Stimulated activated naive CD4-positive, alpha-beta T cell (primary cell): ENCODE measurements around the gene TMEM255B.

Experiments used
- DNase-seq, 6 experiments: peaks; one replicate each; lab custom pipeline; 2025; lab: John Stamatoyannopoulos, UW

The TMEM255B gene

DNA sequence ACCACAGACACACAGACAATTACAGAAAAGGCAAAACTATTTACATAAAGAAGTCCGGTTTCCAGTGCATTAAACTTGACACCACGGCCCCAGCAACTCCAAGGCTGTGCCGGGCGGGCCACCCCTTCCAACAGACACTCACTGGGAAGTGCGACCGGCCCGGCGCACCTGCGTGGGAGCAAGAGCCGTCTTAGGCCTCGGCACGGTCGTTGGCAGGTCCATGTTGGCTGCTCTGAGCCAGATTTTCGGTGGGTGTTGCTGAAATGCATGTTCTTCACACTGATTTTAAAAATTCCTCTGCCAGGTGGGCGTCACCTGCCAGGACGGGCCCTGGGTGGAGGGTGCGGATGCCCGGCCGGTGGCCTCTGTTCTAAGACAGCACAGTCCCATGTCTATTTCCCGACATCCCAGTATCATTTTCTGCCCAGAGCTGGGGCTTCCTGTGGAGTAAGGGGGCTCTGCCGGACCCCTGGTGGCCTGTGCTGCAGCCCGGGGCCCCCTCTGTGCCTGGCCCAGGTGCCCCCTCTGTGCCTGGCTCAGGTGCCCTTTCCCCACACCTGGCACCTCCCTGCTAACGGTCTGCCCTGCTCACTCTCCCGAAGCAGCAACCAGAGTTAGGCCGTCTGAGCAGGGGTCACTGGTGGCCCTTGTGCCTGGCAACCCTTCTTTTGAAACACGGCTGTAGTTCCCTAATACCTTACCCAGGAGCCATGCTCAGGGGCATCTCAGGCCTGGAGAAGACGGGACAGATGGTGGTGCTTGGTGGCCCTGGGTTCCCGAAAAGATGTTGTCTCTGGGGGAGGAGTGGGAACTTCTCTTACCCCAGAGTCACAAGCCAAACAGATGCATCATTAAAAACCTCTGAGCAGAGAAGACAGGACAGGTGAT, 9.2 kb downstream of the TMEM255B start:
- no peak for DNase-seq

DNA sequence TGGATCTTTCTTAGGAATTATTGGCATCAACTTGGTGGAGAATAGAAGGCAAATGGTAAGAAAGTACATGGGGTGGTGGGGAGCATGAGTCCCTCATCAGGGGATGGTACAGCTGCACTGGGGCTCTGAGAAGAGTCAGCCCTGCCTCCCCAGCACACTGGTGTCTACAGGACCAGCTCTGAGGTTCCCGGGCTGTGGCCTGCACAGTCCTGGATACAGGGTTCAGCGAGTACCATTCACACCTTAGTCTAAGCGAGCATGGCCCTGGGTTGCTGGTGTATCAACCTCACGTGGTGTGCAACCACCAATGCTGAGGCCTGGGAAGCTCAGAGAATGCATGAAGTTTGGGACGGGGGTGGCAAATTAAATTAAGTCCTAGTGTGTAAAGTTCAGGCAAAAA, 10.1 kb downstream of the TMEM255B start:
- DNase-seq, result no peak

- DNase-seq, result no peak
Observed at GRCh38 chr13:113769881-113770280, 10.9 kb downstream of the TMEM255B start.

DNA sequence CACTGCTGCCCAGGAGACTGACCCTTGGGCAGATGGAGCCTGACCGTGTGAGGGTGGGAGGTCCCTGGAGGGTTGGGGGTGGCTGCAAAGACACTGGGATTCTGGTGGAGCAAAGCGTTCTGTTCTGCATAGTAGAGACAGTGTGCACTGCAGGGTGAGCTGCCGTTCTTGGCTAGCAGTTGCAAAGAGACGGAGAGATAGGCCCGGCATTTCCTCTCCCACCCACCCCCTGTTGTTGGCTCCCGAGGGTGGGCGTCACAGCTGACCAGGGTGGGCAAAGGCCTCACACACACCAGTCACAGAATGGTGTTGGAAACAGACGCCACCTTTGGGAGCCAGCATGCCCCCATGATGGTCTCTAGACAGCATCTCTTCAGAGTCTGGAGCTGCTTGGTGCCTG, 11.4 kb downstream of the TMEM255B start:
- no peak for DNase-seq

DNA sequence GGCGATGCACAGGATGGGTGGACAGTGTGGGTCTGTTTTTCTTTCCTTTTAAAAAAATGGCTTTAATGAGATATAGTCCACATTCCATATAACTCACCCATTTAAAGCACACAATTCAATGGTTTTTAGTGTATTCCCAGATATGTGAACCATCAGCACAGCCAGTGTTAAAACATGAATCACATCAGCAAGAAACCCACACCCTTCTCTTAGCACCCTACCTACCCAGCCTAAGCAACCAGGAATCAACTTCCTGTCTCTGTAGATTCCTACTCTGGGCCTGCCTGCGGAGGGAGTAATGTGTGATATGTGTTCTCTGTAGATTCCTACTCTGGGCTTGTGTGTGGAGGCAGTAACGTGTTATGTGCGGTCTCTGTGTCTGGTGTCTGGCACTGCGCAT, 11.9 kb downstream of the TMEM255B start:
- no peak for DNase-seq

GRCh38 chr13:113771709-113772331, 12.8 kb downstream of the TMEM255B start:
- no peak for DNase-seq

- no peak for DNase-seq
Observed at GRCh38 chr13:113774177-113775107, 15.4 kb downstream of the TMEM255B start.

DNA sequence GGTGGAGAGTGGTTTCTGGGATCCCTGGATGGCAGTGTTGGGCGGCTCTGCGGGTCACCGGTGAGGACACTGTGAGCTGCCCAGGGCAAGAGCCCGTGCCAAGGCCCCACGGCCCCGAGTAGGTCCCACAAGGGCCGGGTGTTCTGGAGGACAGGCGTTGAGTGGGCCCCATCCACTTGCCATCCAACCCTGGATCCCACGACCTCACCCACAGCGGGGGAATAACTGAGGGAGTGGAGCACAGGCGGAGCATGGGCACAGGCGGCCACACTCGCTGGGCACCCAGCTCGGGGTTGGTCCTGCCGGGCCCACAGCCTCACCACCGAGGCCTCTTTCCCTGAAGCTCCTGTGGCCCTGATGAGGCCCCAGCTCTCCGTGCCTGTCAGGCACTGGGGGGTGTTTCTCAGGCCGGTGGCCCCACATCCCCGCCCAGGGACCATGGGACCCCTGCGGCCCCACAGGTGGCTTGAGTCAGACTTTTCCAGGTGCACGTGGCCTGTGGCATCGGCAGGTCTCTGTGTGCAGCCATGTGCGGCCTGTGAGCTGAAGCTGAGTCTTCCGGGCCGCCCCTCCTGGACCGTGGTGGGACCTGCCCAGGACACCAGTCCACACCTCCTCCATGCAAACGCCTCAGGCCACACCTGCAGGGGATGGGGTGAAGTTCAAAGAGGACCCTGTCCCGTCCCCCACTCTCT, 16.6 kb downstream of the TMEM255B start:
- DNase-seq, result no peak

DNA sequence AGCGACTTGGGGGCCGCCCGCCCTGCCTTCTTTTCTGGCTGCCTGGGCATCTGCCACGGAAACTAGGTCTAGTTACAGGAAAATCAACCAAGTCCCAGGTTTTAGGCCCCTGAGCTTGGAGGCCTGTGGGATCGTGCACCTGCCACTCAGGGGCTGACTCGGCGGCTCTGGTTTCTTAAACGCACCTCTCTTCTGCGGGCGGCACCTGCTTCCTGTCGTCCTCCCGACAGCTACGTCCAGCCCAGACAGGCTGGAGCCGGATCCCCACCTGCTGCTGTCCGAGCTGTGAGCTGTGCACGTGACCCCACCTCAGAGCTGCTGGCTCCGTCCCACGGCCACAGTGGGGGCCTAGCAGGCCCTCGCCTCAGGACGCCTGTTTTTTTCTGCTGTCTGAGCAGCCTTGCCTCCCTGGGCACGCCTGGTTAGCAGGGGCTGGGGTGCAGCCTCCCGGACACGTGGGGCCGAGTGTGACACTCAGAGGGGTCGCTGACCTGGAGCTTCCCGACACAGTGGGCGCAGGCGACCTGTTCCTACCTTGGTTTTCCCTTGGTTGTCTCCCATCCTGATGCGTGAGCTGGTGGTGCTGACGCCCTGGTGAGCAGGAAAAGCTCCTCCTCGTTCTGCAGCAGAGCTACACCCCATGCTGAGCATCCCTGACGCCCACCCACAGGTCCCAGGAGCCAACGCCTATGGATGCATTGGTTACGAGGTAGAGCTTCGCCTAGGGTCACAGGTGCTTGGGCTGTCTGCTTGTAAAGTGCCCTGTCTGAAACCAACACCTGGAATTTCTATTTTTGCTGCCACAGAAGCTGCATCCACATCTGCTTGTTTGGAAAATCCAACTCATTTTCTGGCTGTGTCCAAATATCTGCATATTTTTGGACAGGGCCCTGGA, 17.5 kb downstream of the TMEM255B start:
- no peak for DNase-seq

- no peak for DNase-seq
Observed at GRCh38 chr13:113777311-113778260, 18.6 kb downstream of the TMEM255B start.

- no peak for DNase-seq
Observed at GRCh38 chr13:113781571-113781970, 22.5 kb downstream of the TMEM255B start.

- DNase-seq, result no peak
Observed at GRCh38 chr13:113782472-113782871, 23.4 kb downstream of the TMEM255B start.

DNA sequence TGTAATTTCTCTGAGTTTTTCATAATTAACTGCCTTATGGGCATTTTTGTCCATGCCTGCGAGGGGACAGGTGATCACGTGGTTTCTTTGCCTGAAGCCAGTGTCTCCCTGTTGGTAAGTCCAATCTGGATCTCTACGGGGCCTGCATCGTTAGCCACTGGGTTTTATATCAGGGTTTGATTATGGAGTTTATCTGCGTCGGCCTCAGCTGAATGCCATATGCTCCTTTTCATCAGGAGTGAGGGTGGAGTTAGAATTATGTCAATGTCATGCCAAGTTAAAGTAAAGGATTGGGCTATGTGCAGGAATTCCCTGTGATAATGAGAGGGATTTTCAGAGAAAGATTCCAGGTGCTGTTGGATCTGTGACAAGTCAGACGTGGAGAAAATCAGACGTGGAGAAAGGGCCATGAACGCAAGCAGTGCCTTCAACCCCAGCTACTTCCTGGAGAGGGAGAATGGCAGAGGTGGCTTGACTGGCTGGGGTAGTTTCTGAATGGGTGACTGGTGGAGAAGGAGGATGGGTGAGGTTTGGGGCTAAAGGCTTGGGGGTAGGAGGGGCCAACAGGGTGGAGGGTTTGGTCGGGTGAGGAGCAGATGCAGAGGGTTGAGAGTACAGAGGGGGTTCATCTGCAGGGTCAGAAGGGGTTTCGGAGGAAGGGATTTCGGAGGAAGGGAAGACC, 24.3 kb downstream of the TMEM255B start:
- DNase-seq, result no peak

DNA sequence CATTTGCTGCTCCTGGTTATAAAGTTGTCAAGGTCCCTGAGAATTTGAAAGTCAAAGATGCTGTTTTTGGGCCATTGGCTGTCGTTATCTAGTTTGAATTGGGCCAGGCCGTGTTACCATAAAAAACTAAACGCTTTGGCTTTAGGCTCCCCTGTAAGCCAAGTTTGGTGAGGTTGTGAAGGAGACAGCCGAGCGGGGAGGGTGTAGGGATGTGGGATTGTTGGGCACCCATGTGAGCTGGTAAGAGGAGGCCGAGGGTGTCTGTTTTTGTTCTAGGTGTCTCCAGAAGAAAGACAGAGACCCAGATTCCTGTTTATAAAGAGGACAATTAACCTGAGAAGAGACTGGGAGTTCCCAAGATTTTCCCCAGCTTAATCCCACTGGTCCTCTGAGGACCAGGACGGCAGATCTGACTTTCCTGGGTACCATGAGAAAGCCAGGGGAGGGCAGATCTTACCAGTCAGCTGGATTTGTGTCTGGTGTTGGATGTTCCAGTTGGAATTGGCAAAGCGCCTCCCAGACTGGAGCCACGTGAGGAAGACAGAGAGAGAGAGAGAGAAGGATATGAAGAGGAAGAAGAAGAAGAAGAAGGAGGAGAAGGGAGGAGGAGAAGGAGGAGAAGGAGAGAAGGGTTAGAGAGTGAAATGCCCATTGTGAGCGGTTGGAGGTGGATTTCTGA, 25.1 kb downstream of the TMEM255B start:
- DNase-seq, result no peak

DNA sequence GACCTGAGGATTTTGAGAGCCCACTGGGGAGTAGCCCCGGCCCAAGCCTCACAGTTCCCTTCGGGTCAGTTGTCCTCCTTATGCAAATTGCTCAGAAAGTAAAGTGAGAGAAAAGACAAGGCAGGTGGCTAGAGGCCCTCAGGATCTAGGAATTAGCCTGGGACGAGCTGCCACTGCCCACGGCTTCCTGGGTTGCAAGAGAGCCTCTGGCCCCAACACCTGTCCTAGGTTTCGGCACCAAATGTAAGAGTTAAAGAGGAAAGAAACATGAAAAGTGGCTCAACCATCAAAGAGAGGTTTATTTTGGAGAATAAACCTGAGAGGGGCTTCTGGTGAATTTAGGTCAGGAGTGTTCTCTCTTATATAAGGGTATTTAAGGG, 25.6 kb downstream of the TMEM255B start:
- no peak for DNase-seq

- no peak for DNase-seq
Observed at GRCh38 chr13:113785051-113786010, 26.3 kb downstream of the TMEM255B start.

GRCh38 chr13:113786262-113786841, 27.3 kb downstream of the TMEM255B start:
- DNase-seq, result peak in 2 of 6 experiments; percentile 8 to 32
